ENCODE data around the gene BPIFB1. TPM values are rescaled to one million over a fixed set of nuclear protein-coding genes. Genes with fewer than 3 reads are reported as not detected.

The BPIFB1 gene
- total and polyA plus RNA-seq, 4 donors = 0.13 to 0.36 (median 0.28) TPM; not detected in 1

GRCh38 chr20:33333616-33334015 is 50.6 kb downstream of the BPIFB1 start:
- Histone ChIP-seq H3K36me3 (ENCODE audit: control insufficient read depth, insufficient read depth, low read length) (no peaks in the 10 kb centered on the region), H3K27me3 (ENCODE audit: control insufficient read depth, insufficient read depth, low read length) (no peaks in the 10 kb centered on the region), H3K27ac (ENCODE audit: low read depth, low read length) (no peak overlapping the region), H3K4me3 (ENCODE audit: low read depth, low read length) (no peak overlapping the region), H3K4me1 (ENCODE audit: control insufficient read depth, insufficient read depth, low read length) (no peaks in the 10 kb centered on the region), H3K9me3 (ENCODE audit: control insufficient read depth, insufficient read depth, low read length) (no peaks in the 10 kb centered on the region)
- DNase-seq (ENCODE audit: low read depth in 4 of 6, low spot score in 6 of 6) = no peak
- 94% methylated on average over 5 of the region's 7 CpGs for WGBS (ENCODE audit: insufficient coverage)

GRCh38 chr20:33334111-33334510 is 51.1 kb downstream of the BPIFB1 start:
- H3K27ac ChIP-seq (ENCODE audit: low read depth, low read length) = no peak overlapping the region
- no peaks in the 10 kb centered on the region for H3K36me3 ChIP-seq (ENCODE audit: control insufficient read depth, insufficient read depth, low read length)
- no peaks in the 10 kb centered on the region for H3K27me3 ChIP-seq (ENCODE audit: control insufficient read depth, insufficient read depth, low read length)
- no peaks in the 10 kb centered on the region for H3K4me1 ChIP-seq (ENCODE audit: control insufficient read depth, insufficient read depth, low read length)
- H3K4me3 ChIP-seq (ENCODE audit: low read depth, low read length) = no peak overlapping the region
- 63% methylated on average over 2 of the region's 3 CpGs for WGBS (ENCODE audit: insufficient coverage)
- no peak for DNase-seq (ENCODE audit: low read depth in 4 of 6, low spot score in 6 of 6)
- no peaks in the 10 kb centered on the region for H3K9me3 ChIP-seq (ENCODE audit: control insufficient read depth, insufficient read depth, low read length)

- Histone ChIP-seq H3K27me3 (ENCODE audit: control insufficient read depth, insufficient read depth, low read length) (no peaks in the 10 kb centered on the region), H3K9me3 (ENCODE audit: control insufficient read depth, insufficient read depth, low read length) (no peaks in the 10 kb centered on the region), H3K4me1 (ENCODE audit: control insufficient read depth, insufficient read depth, low read length) (no peaks in the 10 kb centered on the region), H3K36me3 (ENCODE audit: control insufficient read depth, insufficient read depth, low read length) (no peaks in the 10 kb centered on the region), H3K27ac (ENCODE audit: low read depth, low read length) (no peak overlapping the region), H3K4me3 (ENCODE audit: low read depth, low read length) (no peak overlapping the region)
- 91% methylated on average over 3 of the region's 3 CpGs for WGBS (ENCODE audit: insufficient coverage)
- DNase-seq (ENCODE audit: low read depth in 4 of 6, low spot score in 6 of 6) = no peak
These were observed 53.4 kb downstream of the BPIFB1 start for GRCh38 chr20:33336375-33336774.

GRCh38 chr20:33337119-33337518 is 54.1 kb downstream of the BPIFB1 start:
- Histone ChIP-seq H3K4me1 (ENCODE audit: control insufficient read depth, insufficient read depth, low read length) (no peaks in the 10 kb centered on the region), H3K36me3 (ENCODE audit: control insufficient read depth, insufficient read depth, low read length) (no peaks in the 10 kb centered on the region), H3K27ac (ENCODE audit: low read depth, low read length) (no peak overlapping the region), H3K4me3 (ENCODE audit: low read depth, low read length) (no peak overlapping the region), H3K9me3 (ENCODE audit: control insufficient read depth, insufficient read depth, low read length) (no peaks in the 10 kb centered on the region), H3K27me3 (ENCODE audit: control insufficient read depth, insufficient read depth, low read length) (no peaks in the 10 kb centered on the region)
- no peak for DNase-seq (ENCODE audit: low read depth in 4 of 6, low spot score in 6 of 6)
- 86% methylated on average over 8 of the region's 8 CpGs for WGBS (ENCODE audit: insufficient coverage)

- no peak for DNase-seq (ENCODE audit: low read depth in 4 of 6, low spot score in 6 of 6)
- no peaks in the 10 kb centered on the region for H3K27me3 ChIP-seq (ENCODE audit: control insufficient read depth, insufficient read depth, low read length)
- no peaks in the 10 kb centered on the region for H3K9me3 ChIP-seq (ENCODE audit: control insufficient read depth, insufficient read depth, low read length)
- H3K4me3 ChIP-seq (ENCODE audit: low read depth, low read length) = no peak overlapping the region
- H3K36me3 ChIP-seq (ENCODE audit: control insufficient read depth, insufficient read depth, low read length) = no peaks in the 10 kb centered on the region
- 59% methylated on average over 2 of the region's 6 CpGs for WGBS (ENCODE audit: insufficient coverage)
- no peaks in the 10 kb centered on the region for H3K4me1 ChIP-seq (ENCODE audit: control insufficient read depth, insufficient read depth, low read length)
- no peak overlapping the region for H3K27ac ChIP-seq (ENCODE audit: low read depth, low read length)
These were observed 54.6 kb downstream of the BPIFB1 start for GRCh38 chr20:33337531-33338165.

GRCh38 chr20:33338467-33339258 is 55.6 kb downstream of the BPIFB1 start:
- no peaks in the 10 kb centered on the region for H3K27me3 ChIP-seq (ENCODE audit: control insufficient read depth, insufficient read depth, low read length)
- no peaks in the 10 kb centered on the region for H3K9me3 ChIP-seq (ENCODE audit: control insufficient read depth, insufficient read depth, low read length)
- DNase-seq (ENCODE audit: low read depth in 4 of 6, low spot score in 6 of 6) = no peak
- WGBS (ENCODE audit: insufficient coverage) = 80% methylated on average over 1 of the region's 5 CpGs
- H3K36me3 ChIP-seq (ENCODE audit: control insufficient read depth, insufficient read depth, low read length) = no peaks in the 10 kb centered on the region
- no peak overlapping the region for H3K4me3 ChIP-seq (ENCODE audit: low read depth, low read length)
- no peaks in the 10 kb centered on the region for H3K4me1 ChIP-seq (ENCODE audit: control insufficient read depth, insufficient read depth, low read length)
- no peak overlapping the region for H3K27ac ChIP-seq (ENCODE audit: low read depth, low read length)

GRCh38 chr20:33339515-33340058 is 56.6 kb downstream of the BPIFB1 start:
- Histone ChIP-seq H3K4me1 (ENCODE audit: control insufficient read depth, insufficient read depth, low read length) (no peaks in the 10 kb centered on the region), H3K27me3 (ENCODE audit: control insufficient read depth, insufficient read depth, low read length) (no peaks in the 10 kb centered on the region), H3K9me3 (ENCODE audit: control insufficient read depth, insufficient read depth, low read length) (no peaks in the 10 kb centered on the region), H3K36me3 (ENCODE audit: control insufficient read depth, insufficient read depth, low read length) (no peaks in the 10 kb centered on the region), H3K27ac (ENCODE audit: low read depth, low read length) (no peak overlapping the region), H3K4me3 (ENCODE audit: low read depth, low read length) (no peak overlapping the region)
- WGBS (ENCODE audit: insufficient coverage) = 60% methylated on average over 6 of the region's 8 CpGs
- no peak for DNase-seq (ENCODE audit: low read depth in 4 of 6, low spot score in 6 of 6)

- DNase-seq (ENCODE audit: low read depth in 4 of 6, low spot score in 6 of 6) = no peak
- Histone ChIP-seq H3K4me3 (ENCODE audit: low read depth, low read length) (no peak overlapping the region), H3K27ac (ENCODE audit: low read depth, low read length) (no peak overlapping the region), H3K4me1 (ENCODE audit: control insufficient read depth, insufficient read depth, low read length) (no peaks in the 10 kb centered on the region), H3K9me3 (ENCODE audit: control insufficient read depth, insufficient read depth, low read length) (no peaks in the 10 kb centered on the region), H3K27me3 (ENCODE audit: control insufficient read depth, insufficient read depth, low read length) (no peaks in the 10 kb centered on the region), H3K36me3 (ENCODE audit: control insufficient read depth, insufficient read depth, low read length) (peaks cover 5% of the 10 kb centered on the region)
- 95% methylated on average over 4 of the region's 4 CpGs for WGBS (ENCODE audit: insufficient coverage)
These were observed 60.5 kb downstream of the BPIFB1 start for GRCh38 chr20:33343521-33343920.

- Histone ChIP-seq H3K27me3 (ENCODE audit: control insufficient read depth, insufficient read depth, low read length) (no peaks in the 10 kb centered on the region), H3K27ac (ENCODE audit: low read depth, low read length) (no peak overlapping the region), H3K9me3 (ENCODE audit: control insufficient read depth, insufficient read depth, low read length) (no peaks in the 10 kb centered on the region), H3K4me1 (ENCODE audit: control insufficient read depth, insufficient read depth, low read length) (no peaks in the 10 kb centered on the region), H3K36me3 (ENCODE audit: control insufficient read depth, insufficient read depth, low read length) (peaks cover 15% of the 10 kb centered on the region), H3K4me3 (ENCODE audit: low read depth, low read length) (no peak overlapping the region)
- WGBS (ENCODE audit: insufficient coverage) = 67% methylated on average over 8 of the region's 9 CpGs
- peak in 2 of 6 donors; percentile 18 to 41 for DNase-seq (ENCODE audit: low read depth in 4 of 6, low spot score in 6 of 6)
These were observed 62.3 kb downstream of the BPIFB1 start for GRCh38 chr20:33345342-33345741.
